K562 (cell line): Measurements from ENCODE around the gene DUSP16. TPM values are rescaled to one million over a fixed set of nuclear protein-coding genes. Genes with fewer than 3 reads are reported as not detected.

Experiments
- CHD1 ChIP-seq: fragments of 200-600 bp; sonication (generic); IDR thresholded peaks from one replicate; pipeline ENCODE4 v1.6.1; 2012; ENCODE audit warnings: mild to moderate bottlenecking, moderate library complexity, low read length, inconsistent platforms
- FOS ChIP-seq: IDR thresholded peaks from 3 replicates; pipeline ENCODE4 v1.6.1; 2011; ENCODE audit not compliant: insufficient read length; ENCODE audit errors: extremely low read depth
- HMG20B ChIP-seq: fragments of 250-450 bp; sonication (Bioruptor Pico); IDR thresholded peaks from 2 replicates; pipeline ENCODE4 v1.5.0; 2021; ENCODE audit warnings: mild to moderate bottlenecking
- HMGN3 ChIP-seq: IDR thresholded peaks from 2 replicates; pipeline ENCODE4 v1.6.1; 2011; ENCODE audit warnings: borderline replicate concordance, low read depth, mild to moderate bottlenecking, mixed read lengths, low read length; ENCODE audit not compliant: insufficient read length; ENCODE audit errors: extremely low read depth
- IFI16 ChIP-seq: fragments of 250-450 bp; sonication (Bioruptor Pico); IDR thresholded peaks from 2 replicates; pipeline ENCODE4 v2.1.2; 2022; ENCODE audit warnings: mild to moderate bottlenecking, inconsistent platforms
- MAFK ChIP-seq: IDR thresholded peaks from 2 replicates; pipeline ENCODE4 v1.6.1; 2011; ENCODE audit warnings: low read length, improper control_type of control experiment
- PHB ChIP-seq: fragments of 250-450 bp; sonication (Bioruptor Pico); IDR thresholded peaks from 2 replicates; pipeline ENCODE4 v1.5.0; 2021
- PHB2 ChIP-seq: fragments of 450-650 bp; IDR thresholded peaks from 2 replicates; pipeline ENCODE4 v1.6.1; 2017; ENCODE audit warnings: low read depth
- POLR2G ChIP-seq: fragments of 200-400 bp; formaldehyde crosslinking; IDR thresholded peaks from 2 replicates; pipeline ENCODE4 v1.6.1; 2017; ENCODE audit warnings: low read depth, mild to moderate bottlenecking, antibody characterized with exemption, low read length, moderate library complexity
- SMARCA5 ChIP-seq: fragments of 450-650 bp; IDR thresholded peaks from 2 replicates; pipeline ENCODE4 v1.6.1; 2016
- SMARCE1 ChIP-seq: fragments of 450-650 bp; IDR thresholded peaks from 2 replicates; pipeline ENCODE4 v1.7.1; 2016; ENCODE audit warnings: mild to moderate bottlenecking
- TCFL5 ChIP-seq: fragments of 250-450 bp; sonication (Bioruptor Pico); conservative IDR thresholded peaks from 2 replicates; pipeline ENCODE4 v1.6.1; 2021; ENCODE audit warnings: mild to moderate bottlenecking, moderate library complexity, matching md5 sums
- WHSC1 ChIP-seq: IDR thresholded peaks from one replicate; pipeline ENCODE4 v1.6.1; 2012; ENCODE audit warnings: low read length, control low read depth, inconsistent platforms
- ZNF175 ChIP-seq: fragments of 200-800 bp; sonication (Bioruptor generic); IDR thresholded peaks from 2 replicates; pipeline ENCODE4 v1.6.1; 2016; ENCODE audit warnings: low read depth, mild to moderate bottlenecking, missing genetic modification characterization, missing compliant biosample characterization
- ZNF311 ChIP-seq: fragments of 250-450 bp; sonication (Bioruptor Pico); IDR thresholded peaks from 2 replicates; pipeline ENCODE4 v1.4.0; 2020; ENCODE audit warnings: mild to moderate bottlenecking, moderate library complexity
- ZNF507 ChIP-seq: conservative IDR thresholded peaks from 2 replicates; pipeline ENCODE4 v1.6.1; 2017; ENCODE audit warnings: missing genetic modification characterization, missing compliant biosample characterization
- polyA plus RNA-seq, 8 experiments: library from polyadenylated mRNA; depleted of rRNA in 4 of 8; stranded (reverse) in 5 of 8; unstranded in 3 of 8; fragments of >200 nt; fragmentation: Nextera tagmentation in 2 of 8; fragmentation: Illumina TruSeq in 1 of 8; extraction: Ambion mirVana in 2 of 8; extraction: Trizol in 1 of 8; gene quantifications; 2 replicates each; pipeline versions ENCODE4 v1.2.1 to v1.2.3, GENCODE V29; 2011 to 2014; ENCODE audit warnings: inconsistent platforms in 1 of 8, missing spikeins in 1 of 8
- total RNA-seq, 7 experiments: library from RNA; depleted of rRNA in 6 of 7; stranded (reverse); fragments of >200 nt in 6 of 7; fragmentation: Illumina TruSeq in 2 of 7; extraction: Trizol in 2 of 7; gene quantifications; 2 replicates each; pipeline versions ENCODE4 v1.2.1 to v1.2.3, GENCODE V29; 2011 to 2021; ENCODE audit warnings: low replicate concordance in 1 of 7
- TF ChIP-seq, protein P1 (sequence below): conservative IDR thresholded peaks from 2 replicates; pipeline ENCODE4 v1.6.1; 2011; ENCODE audit warnings: low read depth, mild to moderate bottlenecking, low read length; ENCODE audit not compliant: control insufficient read depth
- TF ChIP-seq, protein P2 (sequence below): sonication (generic); formaldehyde crosslinking; IDR thresholded peaks from 2 replicates; pipeline ENCODE4 v1.9.0; 2022; ENCODE audit warnings: mild to moderate bottlenecking, missing genetic modification reagents
- TF ChIP-seq, protein P3 (sequence below): sonication (generic); formaldehyde crosslinking; IDR thresholded peaks from 2 replicates; pipeline ENCODE4 v1.8.1; 2023; ENCODE audit warnings: mild to moderate bottlenecking, missing genetic modification reagents, moderate library complexity
- TF ChIP-seq, protein P4 (sequence below): IDR thresholded peaks from 2 replicates; pipeline ENCODE4 v1.6.1; 2011; ENCODE audit not compliant: insufficient read length; ENCODE audit errors: extremely low read depth
- TF ChIP-seq, protein P5 (sequence below): fragments of 200-800 bp; sonication (Bioruptor generic); IDR thresholded peaks from 2 replicates; pipeline ENCODE4 v1.6.1; 2017; ENCODE audit warnings: missing genetic modification characterization, missing compliant biosample characterization
- TF ChIP-seq, protein P6 (sequence below): fragments of 450-650 bp; formaldehyde crosslinking; IDR thresholded peaks from 2 replicates; pipeline ENCODE4 v1.4.0; 2020; ENCODE audit warnings: mild to moderate bottlenecking, moderate library complexity
- TF ChIP-seq, protein P7 (sequence below): fragments of 250-450 bp; sonication (Bioruptor Pico); IDR thresholded peaks from 2 replicates; pipeline ENCODE4 v1.8.0; 2021; ENCODE audit warnings: moderate library complexity, mild to moderate bottlenecking, inconsistent platforms

Gene DUSP16
- total and polyA plus RNA-seq, 9 of the 15 experiments (the other 6 are each of a cell fraction or from before 2014, with no cell fraction given) = 0.70 to 12.3 (median 5.7) TPM

DNA sequence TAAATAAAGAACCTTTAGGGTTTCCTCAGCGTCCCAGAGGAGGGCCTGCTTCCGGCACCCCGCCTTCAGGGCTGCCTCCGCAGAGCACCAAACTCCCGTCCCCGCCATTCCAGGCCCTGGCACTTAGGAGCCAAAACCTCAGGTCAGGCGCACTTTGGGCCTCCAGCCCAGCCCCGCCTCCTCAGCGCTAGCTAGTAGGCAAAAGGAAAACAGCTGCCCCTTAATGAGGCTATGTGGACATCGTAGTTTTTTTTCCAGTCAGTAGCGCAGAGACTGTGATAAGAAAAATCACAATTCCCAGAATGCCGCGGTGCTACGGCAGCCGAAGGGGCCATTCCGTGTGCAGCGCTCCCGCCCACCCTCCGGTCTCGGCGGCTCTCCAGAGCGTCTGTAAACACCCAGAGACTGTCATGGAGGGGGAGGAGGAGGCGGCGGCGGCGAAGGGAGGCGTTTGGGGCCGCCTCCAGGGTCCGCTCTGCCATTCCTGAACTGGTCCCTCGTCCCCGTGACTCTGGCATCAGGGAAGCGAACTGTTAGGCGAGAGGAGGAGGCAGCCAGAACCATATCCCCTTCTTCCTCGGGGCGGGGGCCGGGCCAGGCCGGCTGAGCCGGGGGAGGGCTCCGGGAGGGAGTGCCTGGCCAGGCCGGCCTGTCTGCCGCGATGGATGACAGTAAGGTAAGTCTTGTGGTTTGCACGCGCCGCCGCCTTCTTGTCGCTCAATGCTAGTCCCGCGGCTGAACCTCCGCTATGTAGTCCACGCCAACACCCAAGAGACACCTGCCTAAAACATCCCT lies 49.0 kb upstream of the DUSP16 start, which contains the start of gene CREBL2 (continued):
- TF ChIP-seq CHD1 (no peak), HMG20B (CRISPR knock-in tag) (no peak), PHB (CRISPR knock-in tag) (no peak), ZNF311 (CRISPR knock-in tag) (no peak), PHB2 (no peak), HMGN3 (peak; percentile 72), ZNF507 (tag) (no peak), POLR2G (peak; percentile 91), MAFK (no peak), ZNF175 (CRISPR knock-in tag) (no peak), SMARCA5 (no peak), WHSC1 (no peak), TCFL5 (no peak), FOS (no peak), IFI16 (CRISPR knock-in tag) (no peak), SMARCE1 (no peak)
- TF ChIP-seq, protein P1, sequence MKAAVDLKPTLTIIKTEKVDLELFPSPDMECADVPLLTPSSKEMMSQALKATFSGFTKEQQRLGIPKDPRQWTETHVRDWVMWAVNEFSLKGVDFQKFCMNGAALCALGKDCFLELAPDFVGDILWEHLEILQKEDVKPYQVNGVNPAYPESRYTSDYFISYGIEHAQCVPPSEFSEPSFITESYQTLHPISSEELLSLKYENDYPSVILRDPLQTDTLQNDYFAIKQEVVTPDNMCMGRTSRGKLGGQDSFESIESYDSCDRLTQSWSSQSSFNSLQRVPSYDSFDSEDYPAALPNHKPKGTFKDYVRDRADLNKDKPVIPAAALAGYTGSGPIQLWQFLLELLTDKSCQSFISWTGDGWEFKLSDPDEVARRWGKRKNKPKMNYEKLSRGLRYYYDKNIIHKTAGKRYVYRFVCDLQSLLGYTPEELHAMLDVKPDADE = no peak
- TF ChIP-seq, protein P2, sequence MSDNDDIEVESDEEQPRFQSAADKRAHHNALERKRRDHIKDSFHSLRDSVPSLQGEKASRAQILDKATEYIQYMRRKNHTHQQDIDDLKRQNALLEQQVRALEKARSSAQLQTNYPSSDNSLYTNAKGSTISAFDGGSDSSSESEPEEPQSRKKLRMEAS (CRISPR knock-in tag) = 0 out of 2 replicates have a peak, but pooled peaks have one; percentile 38
- TF ChIP-seq, protein P3, sequence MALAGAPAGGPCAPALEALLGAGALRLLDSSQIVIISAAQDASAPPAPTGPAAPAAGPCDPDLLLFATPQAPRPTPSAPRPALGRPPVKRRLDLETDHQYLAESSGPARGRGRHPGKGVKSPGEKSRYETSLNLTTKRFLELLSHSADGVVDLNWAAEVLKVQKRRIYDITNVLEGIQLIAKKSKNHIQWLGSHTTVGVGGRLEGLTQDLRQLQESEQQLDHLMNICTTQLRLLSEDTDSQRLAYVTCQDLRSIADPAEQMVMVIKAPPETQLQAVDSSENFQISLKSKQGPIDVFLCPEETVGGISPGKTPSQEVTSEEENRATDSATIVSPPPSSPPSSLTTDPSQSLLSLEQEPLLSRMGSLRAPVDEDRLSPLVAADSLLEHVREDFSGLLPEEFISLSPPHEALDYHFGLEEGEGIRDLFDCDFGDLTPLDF (CRISPR knock-in tag) = no peak
- TF ChIP-seq, protein P4, sequence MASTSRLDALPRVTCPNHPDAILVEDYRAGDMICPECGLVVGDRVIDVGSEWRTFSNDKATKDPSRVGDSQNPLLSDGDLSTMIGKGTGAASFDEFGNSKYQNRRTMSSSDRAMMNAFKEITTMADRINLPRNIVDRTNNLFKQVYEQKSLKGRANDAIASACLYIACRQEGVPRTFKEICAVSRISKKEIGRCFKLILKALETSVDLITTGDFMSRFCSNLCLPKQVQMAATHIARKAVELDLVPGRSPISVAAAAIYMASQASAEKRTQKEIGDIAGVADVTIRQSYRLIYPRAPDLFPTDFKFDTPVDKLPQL = no peak
- TF ChIP-seq, protein P5, sequence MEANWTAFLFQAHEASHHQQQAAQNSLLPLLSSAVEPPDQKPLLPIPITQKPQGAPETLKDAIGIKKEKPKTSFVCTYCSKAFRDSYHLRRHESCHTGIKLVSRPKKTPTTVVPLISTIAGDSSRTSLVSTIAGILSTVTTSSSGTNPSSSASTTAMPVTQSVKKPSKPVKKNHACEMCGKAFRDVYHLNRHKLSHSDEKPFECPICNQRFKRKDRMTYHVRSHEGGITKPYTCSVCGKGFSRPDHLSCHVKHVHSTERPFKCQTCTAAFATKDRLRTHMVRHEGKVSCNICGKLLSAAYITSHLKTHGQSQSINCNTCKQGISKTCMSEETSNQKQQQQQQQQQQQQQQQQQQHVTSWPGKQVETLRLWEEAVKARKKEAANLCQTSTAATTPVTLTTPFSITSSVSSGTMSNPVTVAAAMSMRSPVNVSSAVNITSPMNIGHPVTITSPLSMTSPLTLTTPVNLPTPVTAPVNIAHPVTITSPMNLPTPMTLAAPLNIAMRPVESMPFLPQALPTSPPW (CRISPR knock-in tag) = peak; percentile 92
- TF ChIP-seq, protein P6, sequence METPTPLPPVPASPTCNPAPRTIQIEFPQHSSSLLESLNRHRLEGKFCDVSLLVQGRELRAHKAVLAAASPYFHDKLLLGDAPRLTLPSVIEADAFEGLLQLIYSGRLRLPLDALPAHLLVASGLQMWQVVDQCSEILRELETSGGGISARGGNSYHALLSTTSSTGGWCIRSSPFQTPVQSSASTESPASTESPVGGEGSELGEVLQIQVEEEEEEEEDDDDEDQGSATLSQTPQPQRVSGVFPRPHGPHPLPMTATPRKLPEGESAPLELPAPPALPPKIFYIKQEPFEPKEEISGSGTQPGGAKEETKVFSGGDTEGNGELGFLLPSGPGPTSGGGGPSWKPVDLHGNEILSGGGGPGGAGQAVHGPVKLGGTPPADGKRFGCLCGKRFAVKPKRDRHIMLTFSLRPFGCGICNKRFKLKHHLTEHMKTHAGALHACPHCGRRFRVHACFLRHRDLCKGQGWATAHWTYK (CRISPR knock-in tag) = no peak
- TF ChIP-seq, protein P7, sequence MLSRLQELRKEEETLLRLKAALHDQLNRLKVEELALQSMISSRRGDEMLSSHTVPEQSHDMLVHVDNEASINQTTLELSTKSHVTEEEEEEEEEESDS (CRISPR knock-in tag) = no peak
